HCT116 (cell line): ENCODE data around the gene BCL2L15. TPM values are rescaled to one million over a fixed set of nuclear protein-coding genes. Genes with fewer than 3 reads are reported as not detected.

Source experiments
- ATAC-seq: fragments of 200-7000 bp; cut with Tn5 transposase; 2 replicates; pipeline ENCODE4 v1.9.1; 2020; ENCODE audit warnings: mild to moderate bottlenecking, moderate library complexity
- BruUV-seq: library from RNA; stranded (reverse); fragments of 400-500 nt; replicated peaks from 2 replicates; lab custom pipeline; 2021; lab: Mats Ljungman, UMichigan
- CTCF ChIA-PET: fragments of 300-600 bp; sonication (Branson Sonifier 250); formaldehyde crosslinking; loops from one replicate; lab custom pipeline; 2021; ENCODE audit warnings: antibody characterized with exemption; lab: Charles Lee
- POLR2A ChIA-PET: fragments of 300-600, 350-600 bp; sonication (Branson Sonifier 250); formaldehyde crosslinking; loops from one replicate; lab custom pipeline; 2021; ENCODE audit warnings: antibody characterized with exemption; lab: Charles Lee
- RAD21 ChIA-PET, 2 experiments: fragments of 300-600 bp; sonication (Branson Sonifier 250); formaldehyde crosslinking; loops; one replicate each; lab custom pipeline; 2023; ENCODE audit warnings: low total read pairs in 2 of 2; ENCODE audit not compliant: uncharacterized antibody in 2 of 2, unreplicated experiment in 2 of 2, low non-redundant PET in 1 of 2; lab: Charles Lee
- DNase-seq: peaks from one replicate; pipeline ENCODE4 v3.0.0-alpha.2; 2010; ENCODE audit warnings: low read depth, low spot score
- H2AFZ ChIP-seq: fragments of 200-600 bp; shearing (Covaris generic), sonication (generic); 2 replicates; pipeline ENCODE4 v1.6.1; 2017; ENCODE audit warnings: low read depth, mixed run types, mixed read lengths, antibody characterized with exemption, low read length; ENCODE audit not compliant: poor library complexity, severe bottlenecking
- H3K27ac ChIP-seq: 2 replicates; pipeline ENCODE4 v1.5.1; 2012; ENCODE audit warnings: low read depth, low read length
- H3K27me3 ChIP-seq: fragments of 200-600 bp; sonication (generic); 2 replicates; pipeline ENCODE4 v1.6.1; 2016; ENCODE audit warnings: mixed run types, low read length, mixed read lengths; ENCODE audit not compliant: insufficient read depth
- H3K36me3 ChIP-seq, 2 experiments: fragments of 200-500 bp in 1 of 2; fragments of 200-600 bp in 1 of 2; sonication (Bioruptor generic) in 1 of 2; sonication (generic) in 1 of 2; 2 replicates each; pipeline versions ENCODE4 v1.5.1 to v1.6.1; 2014 to 2016; ENCODE audit warnings: low read length in 2 of 2, inconsistent platforms in 1 of 2, mixed read lengths in 1 of 2, mixed run types in 1 of 2; ENCODE audit not compliant: insufficient read depth in 2 of 2, control insufficient read depth in 1 of 2
- H3K4me1 ChIP-seq, 2 experiments: fragments of 200-600 bp in 1 of 2; sonication (generic) in 1 of 2; 2 replicates each; pipeline versions ENCODE4 v1.5.1 to v1.6.1; 2012 to 2017; ENCODE audit warnings: low read length in 2 of 2, inconsistent platforms in 1 of 2, mild to moderate bottlenecking in 1 of 2, mixed read lengths in 1 of 2, mixed run types in 1 of 2, moderate library complexity in 1 of 2; ENCODE audit not compliant: insufficient read depth in 2 of 2, control insufficient read depth in 1 of 2
- H3K4me2 ChIP-seq: fragments of 200-600 bp; sonication (generic); 2 replicates; pipeline ENCODE4 v1.6.1; 2017; ENCODE audit warnings: mixed run types, low read length, mixed read lengths
- H3K4me3 ChIP-seq, 2 experiments: fragments of 200-600 bp in 1 of 2; sonication (generic) in 1 of 2; replicated peaks in 1 of 2; 2 replicates each; pipeline ENCODE4 v1.5.1; 2011 to 2016; ENCODE audit warnings: low read length in 2 of 2, control low read depth in 1 of 2, low read depth in 1 of 2, mild to moderate bottlenecking in 1 of 2, mixed read lengths in 1 of 2, mixed run types in 1 of 2
- H3K79me2 ChIP-seq: fragments of 200-600 bp; sonication (generic); 2 replicates; pipeline ENCODE4 v1.6.1; 2017; ENCODE audit warnings: mild to moderate bottlenecking, mixed run types, low read length, moderate library complexity, mixed read lengths; ENCODE audit not compliant: insufficient read depth
- H3K9ac ChIP-seq: fragments of 200-600 bp; sonication (generic); 2 replicates; pipeline ENCODE4 v1.6.1; 2016; ENCODE audit warnings: low read length, mixed read lengths
- H3K9me2 ChIP-seq: fragments of 200-600 bp; sonication (generic), shearing (Covaris generic); 2 replicates; pipeline ENCODE4 v1.6.1; 2017; ENCODE audit warnings: mixed run types, mild to moderate bottlenecking, moderate library complexity; ENCODE audit not compliant: insufficient read depth
- H3K9me3 ChIP-seq, 2 experiments: fragments of 200-500 bp in 1 of 2; fragments of 200-600 bp in 1 of 2; sonication (Bioruptor generic) in 1 of 2; sonication (generic) in 1 of 2; 2 replicates each; pipeline ENCODE4 v1.6.1; 2014 to 2017; ENCODE audit warnings: low read length in 2 of 2, mixed read lengths in 2 of 2, inconsistent platforms in 1 of 2, low read depth in 1 of 2, mild to moderate bottlenecking in 1 of 2, mixed run types in 1 of 2, moderate library complexity in 1 of 2; ENCODE audit not compliant: control insufficient read depth in 1 of 2, insufficient read depth in 1 of 2
- H4K20me1 ChIP-seq: fragments of 200-600 bp; sonication (generic), shearing (Covaris generic); 2 replicates; pipeline ENCODE4 v1.6.1; 2017; ENCODE audit warnings: mixed run types, mild to moderate bottlenecking, moderate library complexity; ENCODE audit not compliant: insufficient read depth
- CBX3 ChIP-seq: IDR thresholded peaks from 2 replicates; pipeline ENCODE4 v1.6.1; 2012; ENCODE audit warnings: low read depth
- EZH2phosphoT487 ChIP-seq: fragments of 200-600 bp; IDR thresholded peaks from 2 replicates; pipeline ENCODE4 v1.6.1; 2018; ENCODE audit warnings: antibody characterized with exemption, borderline replicate concordance
- FOSL1 ChIP-seq: IDR thresholded peaks from 2 replicates; pipeline ENCODE4 v1.6.1; 2012; ENCODE audit warnings: low read depth
- POLR2A ChIP-seq: IDR thresholded peaks from 2 replicates; pipeline ENCODE4 v1.7.0; 2011; ENCODE audit warnings: borderline replicate concordance; ENCODE audit not compliant: insufficient read depth, insufficient read length; ENCODE audit errors: extremely low read depth
- POLR2AphosphoS5 ChIP-seq: IDR thresholded peaks from 2 replicates; pipeline ENCODE4 v1.6.1; 2011; ENCODE audit warnings: mild to moderate bottlenecking, low read depth, low read length, moderate library complexity
- RAD21 ChIP-seq: IDR thresholded peaks from 2 replicates; pipeline ENCODE4 v1.6.1; 2012; ENCODE audit warnings: low read depth, mild to moderate bottlenecking
- TCF7L2 ChIP-seq: IDR thresholded peaks from 2 replicates; pipeline ENCODE4 v1.7.0; 2011; ENCODE audit warnings: borderline replicate concordance, inconsistent platforms; ENCODE audit not compliant: insufficient read depth, insufficient read length; ENCODE audit errors: extremely low read depth
- YY1 ChIP-seq: IDR thresholded peaks from 2 replicates; pipeline ENCODE4 v1.6.1; 2011; ENCODE audit warnings: low read length, low read depth, moderate library complexity, mild to moderate bottlenecking; ENCODE audit not compliant: insufficient replicate concordance; ENCODE audit errors: extremely low read depth
- ZFX ChIP-seq: fragments of 450-650 bp; IDR thresholded peaks from 2 replicates; pipeline ENCODE4 v1.6.1; 2017
- intact Hi-C: fragments of 100-400 bp; cut with micrococcal nuclease; formaldehyde crosslinking; loops from 2 replicates; pipeline ENCODE4 v1.10.0; 2022
- total RNA-seq: library from RNA; stranded (reverse); gene quantifications from one replicate; pipeline ENCODE4 v1.2.1, GENCODE V29; 2021; ENCODE audit not compliant: unreplicated experiment
- TF ChIP-seq, protein P1 (sequence below): IDR thresholded peaks from 2 replicates; pipeline ENCODE4 v1.6.1; 2012; ENCODE audit warnings: low read depth
- TF ChIP-seq, protein P2 (sequence below): IDR thresholded peaks from 2 replicates; pipeline ENCODE4 v1.6.1; 2012
- TF ChIP-seq, protein P3 (sequence below), 3 experiments: fragments of 200-600 bp in 1 of 3; sonication (generic) in 1 of 3; IDR thresholded peaks in 2 of 3; conservative IDR thresholded peaks in 1 of 3; 2 replicates each; pipeline ENCODE4 v1.5.1; 2012 to 2017; ENCODE audit warnings: low read depth in 2 of 3, low read length in 2 of 3, antibody characterized with exemption in 1 of 3, borderline replicate concordance in 1 of 3, control low read depth in 1 of 3, mild to moderate bottlenecking in 1 of 3, mixed read lengths in 1 of 3, mixed run types in 1 of 3, moderate library complexity in 1 of 3; ENCODE audit not compliant: insufficient read depth in 1 of 3

The BCL2L15 gene
- total RNA-seq, 1 experiment from 2014 or later, result 0.54 TPM

DNA sequence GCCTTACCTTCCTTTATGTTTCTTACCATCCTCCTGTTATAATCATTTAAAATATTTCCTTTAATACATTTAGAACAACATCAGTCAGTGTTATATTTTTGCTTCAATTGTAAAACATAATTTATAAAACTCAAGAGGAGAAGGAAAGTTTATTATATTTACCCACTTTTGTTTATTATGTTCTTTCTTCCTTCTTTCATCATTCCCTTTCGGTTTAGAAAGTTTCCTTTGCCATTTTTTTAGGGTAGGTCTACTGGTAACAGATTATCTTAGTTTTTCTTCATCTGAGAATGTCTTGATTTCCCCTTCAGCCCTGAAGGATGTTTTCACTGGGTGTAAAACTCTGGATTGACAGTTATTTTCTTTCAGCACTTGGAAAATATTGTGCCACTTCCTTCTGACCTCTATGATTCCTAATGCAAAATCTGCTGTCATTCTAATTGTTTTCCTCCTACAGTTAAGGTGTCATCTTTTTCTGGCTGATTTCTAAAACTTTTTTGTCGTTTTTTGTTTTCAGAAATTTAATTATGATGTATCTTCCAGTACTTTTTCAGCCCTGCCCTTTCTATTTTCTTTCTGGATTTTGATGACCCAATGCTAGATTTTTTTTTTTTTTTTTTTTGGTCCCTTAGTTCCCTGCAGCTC, 40.9 kb downstream of the BCL2L15 start:
- CTCF ChIA-PET, result no interaction called here
- no peaks in the 10 kb centered on the region for H3K9me2 ChIP-seq
- TF ChIP-seq, protein P1, sequence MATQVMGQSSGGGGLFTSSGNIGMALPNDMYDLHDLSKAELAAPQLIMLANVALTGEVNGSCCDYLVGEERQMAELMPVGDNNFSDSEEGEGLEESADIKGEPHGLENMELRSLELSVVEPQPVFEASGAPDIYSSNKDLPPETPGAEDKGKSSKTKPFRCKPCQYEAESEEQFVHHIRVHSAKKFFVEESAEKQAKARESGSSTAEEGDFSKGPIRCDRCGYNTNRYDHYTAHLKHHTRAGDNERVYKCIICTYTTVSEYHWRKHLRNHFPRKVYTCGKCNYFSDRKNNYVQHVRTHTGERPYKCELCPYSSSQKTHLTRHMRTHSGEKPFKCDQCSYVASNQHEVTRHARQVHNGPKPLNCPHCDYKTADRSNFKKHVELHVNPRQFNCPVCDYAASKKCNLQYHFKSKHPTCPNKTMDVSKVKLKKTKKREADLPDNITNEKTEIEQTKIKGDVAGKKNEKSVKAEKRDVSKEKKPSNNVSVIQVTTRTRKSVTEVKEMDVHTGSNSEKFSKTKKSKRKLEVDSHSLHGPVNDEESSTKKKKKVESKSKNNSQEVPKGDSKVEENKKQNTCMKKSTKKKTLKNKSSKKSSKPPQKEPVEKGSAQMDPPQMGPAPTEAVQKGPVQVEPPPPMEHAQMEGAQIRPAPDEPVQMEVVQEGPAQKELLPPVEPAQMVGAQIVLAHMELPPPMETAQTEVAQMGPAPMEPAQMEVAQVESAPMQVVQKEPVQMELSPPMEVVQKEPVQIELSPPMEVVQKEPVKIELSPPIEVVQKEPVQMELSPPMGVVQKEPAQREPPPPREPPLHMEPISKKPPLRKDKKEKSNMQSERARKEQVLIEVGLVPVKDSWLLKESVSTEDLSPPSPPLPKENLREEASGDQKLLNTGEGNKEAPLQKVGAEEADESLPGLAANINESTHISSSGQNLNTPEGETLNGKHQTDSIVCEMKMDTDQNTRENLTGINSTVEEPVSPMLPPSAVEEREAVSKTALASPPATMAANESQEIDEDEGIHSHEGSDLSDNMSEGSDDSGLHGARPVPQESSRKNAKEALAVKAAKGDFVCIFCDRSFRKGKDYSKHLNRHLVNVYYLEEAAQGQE, result no peak
- TF ChIP-seq CBX3 (peak; percentile 65; the same call in 1 of the 2 replicates), ZFX (no peak)

DNA sequence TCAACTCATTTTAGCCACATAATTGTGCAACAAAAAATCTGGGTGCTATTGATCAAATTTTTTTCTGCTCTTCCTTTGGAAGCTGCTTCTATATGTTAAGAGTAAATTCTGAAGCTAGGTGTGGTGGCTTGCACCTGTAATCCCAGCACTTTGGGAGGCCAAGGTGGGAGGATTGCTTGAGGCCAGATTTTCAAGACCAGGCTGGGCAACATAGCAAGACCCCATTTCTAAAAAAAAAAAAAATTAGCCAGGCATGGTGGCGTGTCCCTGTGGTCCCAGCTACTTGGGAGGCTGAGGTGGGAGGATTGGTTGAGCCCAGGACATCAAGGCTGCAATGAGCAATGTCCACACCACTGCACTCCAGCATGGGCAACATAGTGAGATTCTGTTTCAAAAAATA, 50.8 kb downstream of the BCL2L15 start:
- Histone ChIP-seq H3K27me3 (no peaks in the 10 kb centered on the region), H3K27ac (no peak overlapping the region), H3K4me3 (no peak overlapping the region), H3K9ac (no peak overlapping the region), H3K4me1 (no peaks in the 10 kb centered on the region), H3K9me2 (no peaks in the 10 kb centered on the region), H3K4me2 (no peak overlapping the region), H3K36me3 (no peaks in the 10 kb centered on the region), H3K79me2 (no peaks in the 10 kb centered on the region), H2AFZ (no peak overlapping the region), H4K20me1 (no peaks in the 10 kb centered on the region), H3K9me3 (no peaks in the 10 kb centered on the region)
- CTCF ChIA-PET, result interaction anchor here (0.8 to 2.1 kb wide), 6 partner anchors 47 to 1205 kb away, joined by 3 to 11 read pairs (median 5); partner anchors contain the start of gene OLFML3
- POLR2A ChIA-PET, result no interaction called here
- intact Hi-C loops, result loop anchor here (5.0 to 10.0 kb wide), 4 partner anchors 66 to 1118 kb away; partner anchors contain the start of gene AP4B1
- no TSS peak for BruUV-seq
- ATAC-seq (no peak), DNase-seq (no peak)
- no peak for TF ChIP-seq CBX3
- no peak for TF ChIP-seq EZH2phosphoT487
- no peak for TF ChIP-seq RAD21
- no peak for TF ChIP-seq FOSL1
- TF ChIP-seq POLR2AphosphoS5, result no peak
- TF ChIP-seq YY1, result no peak
- no peak for TF ChIP-seq TCF7L2
- no peak for TF ChIP-seq POLR2A
- TF ChIP-seq, protein P2, sequence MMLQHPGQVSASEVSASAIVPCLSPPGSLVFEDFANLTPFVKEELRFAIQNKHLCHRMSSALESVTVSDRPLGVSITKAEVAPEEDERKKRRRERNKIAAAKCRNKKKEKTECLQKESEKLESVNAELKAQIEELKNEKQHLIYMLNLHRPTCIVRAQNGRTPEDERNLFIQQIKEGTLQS, result no peak
- TF ChIP-seq, protein P3, sequence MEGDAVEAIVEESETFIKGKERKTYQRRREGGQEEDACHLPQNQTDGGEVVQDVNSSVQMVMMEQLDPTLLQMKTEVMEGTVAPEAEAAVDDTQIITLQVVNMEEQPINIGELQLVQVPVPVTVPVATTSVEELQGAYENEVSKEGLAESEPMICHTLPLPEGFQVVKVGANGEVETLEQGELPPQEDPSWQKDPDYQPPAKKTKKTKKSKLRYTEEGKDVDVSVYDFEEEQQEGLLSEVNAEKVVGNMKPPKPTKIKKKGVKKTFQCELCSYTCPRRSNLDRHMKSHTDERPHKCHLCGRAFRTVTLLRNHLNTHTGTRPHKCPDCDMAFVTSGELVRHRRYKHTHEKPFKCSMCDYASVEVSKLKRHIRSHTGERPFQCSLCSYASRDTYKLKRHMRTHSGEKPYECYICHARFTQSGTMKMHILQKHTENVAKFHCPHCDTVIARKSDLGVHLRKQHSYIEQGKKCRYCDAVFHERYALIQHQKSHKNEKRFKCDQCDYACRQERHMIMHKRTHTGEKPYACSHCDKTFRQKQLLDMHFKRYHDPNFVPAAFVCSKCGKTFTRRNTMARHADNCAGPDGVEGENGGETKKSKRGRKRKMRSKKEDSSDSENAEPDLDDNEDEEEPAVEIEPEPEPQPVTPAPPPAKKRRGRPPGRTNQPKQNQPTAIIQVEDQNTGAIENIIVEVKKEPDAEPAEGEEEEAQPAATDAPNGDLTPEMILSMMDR (IDR thresholded peaks at IDR 0.05 in 2 of 3, conservative IDR thresholded peaks at IDR 0.05 in 1 of 3; ENCODE audit: borderline replicate concordance in 1 of 3, insufficient read depth in 1 of 3, low read depth in 2 of 3, low read length in 2 of 3), result no peak
- RAD21 ChIA-PET, result no interaction called here

More for the DNA sequence above, 40.9 kb downstream of the BCL2L15 start:
- peaks cover 8 to 11% of the 10 kb centered on the region in 2 experiments; a peak in 1 of 4 replicates for H3K9me3 ChIP-seq
- H3K27me3 ChIP-seq, result no peaks in the 10 kb centered on the region
- H3K4me3 ChIP-seq, result no peak overlapping the region
- DNase-seq (no peak), ATAC-seq (no peak)
- intact Hi-C loops, result no loop called here
- no peaks in the 10 kb centered on the region for H3K79me2 ChIP-seq
- RAD21 ChIA-PET, result interaction anchor here in 1 of 2 experiments (0.7 kb wide), 1 partner anchor 58 kb away, joined by 3 read pairs; the partner anchor contains the start of gene AP4B1
- POLR2A ChIA-PET, result no interaction called here
- H3K4me1 ChIP-seq, result no peaks in the 10 kb centered on the region
- no peaks in the 10 kb centered on the region for H3K36me3 ChIP-seq
- H2AFZ ChIP-seq, result peak overlapping the region; percentile 48
- no peak overlapping the region for H3K27ac ChIP-seq
- no TSS peak for BruUV-seq
- no peak overlapping the region for H3K4me2 ChIP-seq
- H3K9ac ChIP-seq, result no peak overlapping the region
- H4K20me1 ChIP-seq, result no peaks in the 10 kb centered on the region
